DMS114 treated with DMSO at 0.1 percent for 48 hours (cell line): ENCODE measurements around the gene RNF223.
"Not testable (repeated sequence)": the region's sequence is repeated elsewhere in the genome, so short reads cannot be mapped to it uniquely, and the experiment has no call there.

Experiments used
- DNase-seq: peaks from one replicate; lab custom pipeline; 2025; ENCODE audit not compliant: unreplicated experiment; lab: John Stamatoyannopoulos, UW

RNF223 gene

GRCh38 chr1:1074631-1075147 lies 583 bp upstream of the RNF223 start:
- DNase-seq = no peak

GRCh38 chr1:1072849-1073742 lies 1.0 kb downstream of the RNF223 start:
- no peak for DNase-seq

GRCh38 chr1:1072299-1072848 lies 1.7 kb downstream of the RNF223 start:
- no peak for DNase-seq

GRCh38 chr1:1071486-1072298 lies 2.4 kb downstream of the RNF223 start:
- DNase-seq = no peak

- no peak for DNase-seq
These were observed 4.1 kb downstream of the RNF223 start for GRCh38 chr1:1069711-1070676.

GRCh38 chr1:1069056-1069710 lies 4.9 kb downstream of the RNF223 start:
- peak; percentile 34 for DNase-seq

- DNase-seq = no peak
These were observed 5.5 kb downstream of the RNF223 start for GRCh38 chr1:1068517-1069055.

GRCh38 chr1:1067860-1068516 lies 6.1 kb downstream of the RNF223 start:
- DNase-seq = no peak

GRCh38 chr1:1067284-1067859 lies 6.7 kb downstream of the RNF223 start:
- no peak for DNase-seq

GRCh38 chr1:1066403-1067283 lies 7.5 kb downstream of the RNF223 start:
- no peak for DNase-seq

GRCh38 chr1:1065940-1066304 lies 8.2 kb downstream of the RNF223 start:
- not testable (repeated sequence) for DNase-seq

GRCh38 chr1:1065265-1065939 lies 8.7 kb downstream of the RNF223 start:
- DNase-seq = no peak

GRCh38 chr1:1063945-1064831 lies 9.9 kb downstream of the RNF223 start:
- DNase-seq = no peak

GRCh38 chr1:1063261-1063944 lies 10.7 kb downstream of the RNF223 start:
- no peak for DNase-seq

GRCh38 chr1:1062348-1063163 lies 11.6 kb downstream of the RNF223 start:
- DNase-seq = no peak
